Tibial nerve (tissue), 4 donors: ENCODE results near the gene MAP1A. TPM values are rescaled to one million over a fixed set of nuclear protein-coding genes. Genes with fewer than 3 reads are reported as not detected.
"Not testable (repeated sequence)": the region's sequence is repeated elsewhere in the genome, so short reads cannot be mapped to it uniquely, and the experiment has no call there.

ENCODE experiments used
- DNase-seq, 2 donors: peaks; one replicate each; pipeline ENCODE4 v3.0.0-alpha.2; 2019; ENCODE audit warnings: low spot score in 2 of 2
- H3K27ac ChIP-seq, 4 donors: fragments of 200-600 bp; sonication (generic) in 3 of 4; one replicate each; pipeline ENCODE4 v1.5.1; 2017 to 2019; ENCODE audit warnings: mild to moderate bottlenecking in 1 of 4
- H3K27me3 ChIP-seq, 2 donors: fragments of 200-600 bp; sonication (generic) in 1 of 2; one replicate each; pipeline versions ENCODE4 v1.5.1 to v1.6.0; 2017 to 2019
- H3K36me3 ChIP-seq, 3 donors: fragments of 200-600 bp; sonication (generic); one replicate each; pipeline ENCODE4 v1.5.1; 2018 to 2019
- H3K4me1 ChIP-seq, 4 donors: fragments of 200-600 bp; sonication (generic) in 3 of 4; one replicate each; pipeline ENCODE4 v1.5.1; 2017 to 2019
- H3K4me3 ChIP-seq, 4 donors: fragments of 200-600 bp; sonication (generic) in 3 of 4; one replicate each; pipeline ENCODE4 v1.5.1; 2017 to 2019; ENCODE audit warnings: mild to moderate bottlenecking in 1 of 4, moderate library complexity in 1 of 4
- H3K9me3 ChIP-seq, 4 donors: fragments of 200-600 bp; sonication (generic) in 3 of 4; one replicate each; pipeline ENCODE4 v1.5.1; 2017 to 2019
- EP300 ChIP-seq, 2 donors: sonication (generic); formaldehyde crosslinking; IDR thresholded peaks; one replicate each; pipeline ENCODE4 v1.6.1; 2017; ENCODE audit warnings: antibody characterized with exemption in 2 of 2, mild to moderate bottlenecking in 1 of 2
- POLR2A ChIP-seq, 2 donors: fragments of 450-650 bp; IDR thresholded peaks; one replicate each; pipeline ENCODE4 v1.6.1; 2017; ENCODE audit warnings: antibody characterized with exemption in 2 of 2, mild to moderate bottlenecking in 2 of 2, moderate library complexity in 2 of 2
- WGBS, 2 donors: methylation state at CpG; one replicate each; pipeline ENCODE4 v1.1.5; 2018; 5-methylcytosine and 5-hydroxymethylcytosine counted together
- total RNA-seq, 4 donors: library from RNA; depleted of rRNA; stranded (reverse); fragments of >200 nt; gene quantifications; one replicate each; pipeline ENCODE4 v1.1.0, GENCODE V29; 2016
- TF ChIP-seq, protein P1 (sequence below), 5 experiments: fragments of 200-600 bp in 3 of 5; fragments of 450-650 bp in 2 of 5; sonication (generic) in 3 of 5; IDR thresholded peaks; one replicate each; pipeline ENCODE4 v1.5.1; 2016 to 2019; ENCODE audit warnings: antibody characterized with exemption in 5 of 5, mild to moderate bottlenecking in 3 of 5, moderate library complexity in 2 of 5

The MAP1A gene
- total RNA-seq, 4 donors from 2014 or later = 17.4 to 23.7 (median 21.3) TPM

DNA sequence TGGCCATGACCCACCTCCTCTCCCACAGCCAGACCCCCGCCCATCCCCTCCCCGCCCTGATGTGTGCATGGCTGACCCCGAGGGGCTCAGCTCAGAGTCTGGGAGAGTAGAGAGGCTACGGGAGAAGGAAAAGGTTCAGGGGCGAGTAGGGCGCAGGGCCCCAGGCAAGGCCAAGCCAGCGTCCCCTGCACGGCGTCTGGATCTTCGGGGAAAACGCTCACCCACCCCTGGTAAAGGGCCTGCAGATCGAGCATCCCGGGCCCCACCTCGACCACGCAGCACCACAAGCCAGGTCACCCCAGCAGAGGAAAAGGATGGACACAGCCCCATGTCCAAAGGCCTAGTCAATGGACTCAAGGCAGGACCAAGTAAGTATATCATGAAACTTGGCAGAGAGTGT is 11.7 kb downstream of the MAP1A start:
- H3K27me3 ChIP-seq = no peaks in the 10 kb centered on the region
- DNase-seq = no peak
- peaks cover 0 to 16% (median 0%) of the 10 kb centered on the region in 4 donors for H3K9me3 ChIP-seq
- 90 to 97% methylated on average over 15 of the region's 15 CpGs for WGBS, 2 donors
- H3K36me3 ChIP-seq = peaks cover 0 to 65% (median 0%) of the 10 kb centered on the region in 3 donors
- TF ChIP-seq EP300 (IDR thresholded peaks at IDR 0.05) = no peak
- no peak for TF ChIP-seq POLR2A (IDR thresholded peaks at IDR 0.05)
- TF ChIP-seq, protein P1, sequence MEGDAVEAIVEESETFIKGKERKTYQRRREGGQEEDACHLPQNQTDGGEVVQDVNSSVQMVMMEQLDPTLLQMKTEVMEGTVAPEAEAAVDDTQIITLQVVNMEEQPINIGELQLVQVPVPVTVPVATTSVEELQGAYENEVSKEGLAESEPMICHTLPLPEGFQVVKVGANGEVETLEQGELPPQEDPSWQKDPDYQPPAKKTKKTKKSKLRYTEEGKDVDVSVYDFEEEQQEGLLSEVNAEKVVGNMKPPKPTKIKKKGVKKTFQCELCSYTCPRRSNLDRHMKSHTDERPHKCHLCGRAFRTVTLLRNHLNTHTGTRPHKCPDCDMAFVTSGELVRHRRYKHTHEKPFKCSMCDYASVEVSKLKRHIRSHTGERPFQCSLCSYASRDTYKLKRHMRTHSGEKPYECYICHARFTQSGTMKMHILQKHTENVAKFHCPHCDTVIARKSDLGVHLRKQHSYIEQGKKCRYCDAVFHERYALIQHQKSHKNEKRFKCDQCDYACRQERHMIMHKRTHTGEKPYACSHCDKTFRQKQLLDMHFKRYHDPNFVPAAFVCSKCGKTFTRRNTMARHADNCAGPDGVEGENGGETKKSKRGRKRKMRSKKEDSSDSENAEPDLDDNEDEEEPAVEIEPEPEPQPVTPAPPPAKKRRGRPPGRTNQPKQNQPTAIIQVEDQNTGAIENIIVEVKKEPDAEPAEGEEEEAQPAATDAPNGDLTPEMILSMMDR (IDR thresholded peaks at IDR 0.05) = no peak
- H3K4me1 ChIP-seq = peaks cover 0 to 12% (median 0%) of the 10 kb centered on the region in 4 donors
- no peak overlapping the region for H3K4me3 ChIP-seq
- no peak overlapping the region for H3K27ac ChIP-seq

DNA sequence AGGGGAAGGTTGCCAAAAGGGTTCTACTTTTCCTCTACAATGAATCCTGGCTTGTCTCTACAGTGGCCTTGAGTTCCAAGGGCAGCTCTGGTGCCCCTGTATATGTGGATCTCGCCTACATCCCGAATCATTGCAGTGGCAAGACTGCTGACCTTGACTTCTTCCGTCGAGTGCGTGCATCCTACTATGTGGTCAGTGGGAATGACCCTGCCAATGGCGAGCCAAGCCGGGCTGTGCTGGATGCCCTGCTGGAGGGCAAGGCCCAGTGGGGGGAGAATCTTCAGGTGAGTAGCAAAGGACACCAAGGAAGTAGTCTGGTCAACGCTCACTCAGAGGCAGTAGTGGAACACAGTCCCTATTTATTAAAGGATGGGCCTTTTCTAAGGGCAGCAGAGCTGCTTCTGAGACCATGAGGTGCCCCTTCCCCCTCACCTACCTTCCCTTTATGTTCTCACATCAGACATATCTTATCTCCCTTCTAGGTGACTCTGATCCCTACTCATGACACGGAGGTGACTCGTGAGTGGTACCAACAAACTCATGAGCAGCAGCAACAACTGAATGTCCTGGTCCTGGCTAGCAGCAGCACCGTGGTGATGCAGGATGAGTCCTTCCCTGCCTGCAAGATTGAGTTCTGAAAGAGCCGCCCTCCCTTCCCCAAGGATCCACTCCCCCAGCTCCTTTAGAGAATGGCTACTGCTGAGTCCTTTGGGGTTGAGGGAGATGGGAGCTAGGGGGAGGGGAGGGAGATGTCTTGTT is 12.4 kb downstream of the MAP1A start:
- WGBS, 2 donors = 86 to 90% methylated on average over 12 of the region's 12 CpGs
- Histone ChIP-seq H3K4me3 (no peak overlapping the region), H3K36me3 (peaks cover 0 to 64% (median 3%) of the 10 kb centered on the region in 3 donors), H3K9me3 (peaks cover 0 to 10% (median 0%) of the 10 kb centered on the region in 4 donors), H3K27me3 (no peaks in the 10 kb centered on the region), H3K27ac (no peak overlapping the region), H3K4me1 (peaks cover 0 to 12% (median 0%) of the 10 kb centered on the region in 4 donors)
- no peak for TF ChIP-seq POLR2A (IDR thresholded peaks at IDR 0.05)
- TF ChIP-seq, protein P1 (IDR thresholded peaks at IDR 0.05) = no peak
- TF ChIP-seq EP300 (IDR thresholded peaks at IDR 0.05) = no peak
- DNase-seq = no peak

DNA sequence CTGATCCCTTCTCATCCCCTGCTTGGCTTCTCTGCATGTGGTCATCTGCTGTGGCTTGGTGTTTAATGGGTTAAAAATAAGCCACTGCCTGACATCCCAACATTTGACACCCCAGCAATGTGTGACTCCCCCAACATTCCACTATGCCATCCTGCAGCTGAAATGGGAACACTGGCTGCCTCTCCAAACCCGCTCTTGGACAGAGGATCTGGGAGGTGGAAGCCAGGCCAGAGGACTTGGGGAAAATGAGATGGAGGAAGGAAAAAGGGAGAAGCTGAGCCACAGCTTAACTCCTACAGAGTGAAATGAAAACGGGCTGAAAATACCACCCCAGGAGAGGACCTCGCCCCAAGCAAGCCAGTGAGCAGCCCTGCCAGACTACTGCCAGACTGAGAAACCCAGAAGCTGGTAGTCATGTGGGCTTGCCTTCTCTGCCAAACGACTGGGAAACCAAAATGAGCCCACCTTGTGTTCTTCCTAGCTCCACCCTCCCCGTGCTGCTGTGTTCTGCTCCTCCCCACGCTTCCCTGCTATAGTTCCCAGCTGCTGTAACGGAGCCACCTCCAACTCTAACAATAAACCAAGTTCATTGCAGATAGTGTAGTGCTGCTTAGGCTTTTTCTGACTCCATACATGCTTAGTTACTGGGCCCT is 13.7 kb downstream of the MAP1A start:
- no peak for DNase-seq
- Histone ChIP-seq H3K27ac (peak overlapping the region in 2 of 4 donors; percentile 48 to 52), H3K36me3 (peaks cover 0 to 59% (median 8%) of the 10 kb centered on the region in 3 donors), H3K27me3 (no peaks in the 10 kb centered on the region), H3K9me3 (no peaks in the 10 kb centered on the region), H3K4me1 (peaks cover 0 to 12% (median 0%) of the 10 kb centered on the region in 4 donors), H3K4me3 (no peak overlapping the region)
- WGBS, 2 donors = 32 to 37% methylated on average over 7 of the region's 7 CpGs
- TF ChIP-seq, protein P1 (IDR thresholded peaks at IDR 0.05) = no peak
- TF ChIP-seq POLR2A (IDR thresholded peaks at IDR 0.05) (no peak), EP300 (IDR thresholded peaks at IDR 0.05) (no peak)

DNA sequence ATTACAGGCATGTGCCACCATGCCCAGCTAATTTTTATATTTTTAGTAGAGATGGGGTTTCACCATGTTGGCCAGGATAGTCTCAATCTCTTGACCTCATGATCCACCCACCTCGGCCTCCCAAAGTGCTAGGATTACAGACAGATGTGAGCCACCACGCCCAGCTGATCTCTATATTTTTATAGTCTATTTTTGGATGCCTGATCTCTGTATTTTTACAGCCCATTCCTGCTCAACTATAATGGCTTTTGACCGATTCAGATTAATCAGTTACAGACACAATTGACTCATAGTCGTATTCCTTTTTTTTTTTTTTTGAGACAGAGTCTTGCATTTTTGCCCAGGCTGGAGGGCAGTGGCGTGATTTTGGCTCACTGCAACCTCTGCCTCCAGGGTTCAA is 15.4 kb downstream of the MAP1A start:
- not testable (repeated sequence) for DNase-seq, H3K27ac ChIP-seq, H3K4me3 ChIP-seq, H3K27me3 ChIP-seq, H3K9me3 ChIP-seq
- Histone ChIP-seq H3K36me3 (peaks cover 0 to 44% (median 8%) of the 10 kb centered on the region in 3 donors), H3K4me1 (peaks cover 0 to 12% (median 0%) of the 10 kb centered on the region in 4 donors)
- 62 to 65% methylated on average over 5 of the region's 5 CpGs for WGBS, 2 donors

DNA sequence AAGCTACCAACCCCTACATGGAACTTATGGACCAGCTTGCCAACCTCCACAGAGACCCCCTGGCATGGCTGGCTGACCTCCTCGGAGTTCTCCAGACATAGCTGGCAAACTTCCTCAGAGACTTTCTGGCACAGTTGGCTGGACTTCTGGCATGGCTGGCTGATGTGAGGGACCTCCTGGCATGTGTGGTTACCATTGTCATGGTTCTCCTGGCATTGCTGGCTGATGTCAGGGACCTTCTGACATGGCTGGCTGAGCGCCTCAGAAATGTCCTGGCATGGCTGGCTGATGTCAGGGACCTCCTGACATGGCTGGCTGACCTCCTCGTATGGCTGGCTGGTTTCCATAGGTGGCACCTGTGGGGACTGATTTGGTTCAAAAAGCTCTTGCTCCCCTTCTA is 17.5 kb downstream of the MAP1A start:
- WGBS, 2 donors = 81 to 83% methylated on average over 3 of the region's 3 CpGs
- TF ChIP-seq, protein P1 (IDR thresholded peaks at IDR 0.05) = no peak
- TF ChIP-seq EP300 (IDR thresholded peaks at IDR 0.05) (no peak), POLR2A (IDR thresholded peaks at IDR 0.05) (no peak)
- no peaks in the 10 kb centered on the region for H3K27me3 ChIP-seq

More for the DNA sequence above, 17.5 kb downstream of the MAP1A start:
- no peaks in the 10 kb centered on the region for H3K9me3 ChIP-seq
- H3K4me1 ChIP-seq = peaks cover 0 to 12% (median 0%) of the 10 kb centered on the region in 4 donors
- H3K36me3 ChIP-seq = peaks cover 0 to 41% (median 8%) of the 10 kb centered on the region in 3 donors
- H3K27ac ChIP-seq = no peak overlapping the region
- no peak for DNase-seq
- no peak overlapping the region for H3K4me3 ChIP-seq
